Motor neuron (in vitro differentiated cells): ENCODE data around the gene ZIC1. TPM values are rescaled to one million over a fixed set of nuclear protein-coding genes. Genes with fewer than 3 reads are reported as not detected.

ENCODE experiments used
- ATAC-seq, 8 experiments: fragments of 200-7000 bp; cut with Tn5 transposase; replicated peaks in 6 of 8; 2 replicates each; pipeline ENCODE4 v1.8.0; 2021; ENCODE audit warnings: mild to moderate bottlenecking in 8 of 8, moderate library complexity in 8 of 8
- H3K27ac ChIP-seq, 2 donors: fragments of 250-450 bp; sonication (Bioruptor Pico); 2 replicates each; pipeline ENCODE4 v1.9.0; 2021; ENCODE audit warnings: antibody characterized with exemption in 2 of 2, mild to moderate bottlenecking in 2 of 2, moderate library complexity in 1 of 2
- H3K4me1 ChIP-seq, 2 donors: fragments of 250-450 bp; sonication (Bioruptor Pico); replicated peaks in 1 of 2; 2 replicates each; pipeline ENCODE4 v1.6.1; 2021; ENCODE audit warnings: antibody characterized with exemption in 2 of 2, mild to moderate bottlenecking in 2 of 2, moderate library complexity in 1 of 2
- H3K4me3 ChIP-seq, 5 donors: fragments of 250-450 bp; sonication (Bioruptor Pico); 2 replicates each; pipeline ENCODE4 v1.9.0; 2021; ENCODE audit warnings: antibody characterized with exemption in 5 of 5, mild to moderate bottlenecking in 5 of 5, moderate library complexity in 4 of 5
- WGBS, 10 experiments: fragments of 450-650 bp; shearing (Covaris generic); methylation state at CpG; one replicate each; pipeline ENCODE4 v1.0.0; 2022; 5-methylcytosine and 5-hydroxymethylcytosine counted together
- in situ Hi-C, 9 experiments: fragments of 400-800 bp; cut with MboI; loops; one replicate each; pipeline ENCODE4 v1.15.0; 2021; ENCODE audit warnings: low sequenced_read_pairs in 9 of 9, low pct_unique_long_range_greater_than_20kb in 2 of 9; ENCODE audit not compliant: unreplicated experiment in 9 of 9
- total RNA-seq, 8 experiments: library from RNA; unstranded; fragments of 300-600 nt; gene quantifications; 2 replicates each; pipeline versions ENCODE4 v1.2.3 to v1.2.4, GENCODE V29; 2022

The ZIC1 gene
- total RNA-seq, 8 experiments from 2014 or later: 1.4 to 172 (median 13.4) TPM

GRCh38 chr3:147410116-147410525 is 956 bp downstream of the ZIC1 start:
- peak overlapping the region; percentile 8 to 29 (median 23) for H3K4me3 ChIP-seq
- in situ Hi-C loops: loop anchor here in 2 of 9 experiments (10.0 to 25.0 kb wide), 3 partner anchors 165 to 677 kb away; no protein-coding TSS in a partner anchor
- peak; percentile 11 to 48 (median 30) for ATAC-seq
- WGBS, 10 experiments: 14% methylated on average over 11 of the region's 52 CpGs; no CpG with 5 or more reads in 9 of the 10 experiments
- H3K27ac ChIP-seq: no peak overlapping the region
- H3K4me1 ChIP-seq: peaks cover 2 to 9% of the 10 kb centered on the region in 2 donors

- in situ Hi-C loops: loop anchor here in 2 of 9 experiments (10.0 to 25.0 kb wide), 3 partner anchors 164 to 677 kb away; no protein-coding TSS in a partner anchor
- ATAC-seq: peak; percentile 21 to 66 (median 56)
- Histone ChIP-seq H3K4me1 (peaks cover 2 to 9% of the 10 kb centered on the region in 2 donors), H3K27ac (no peak overlapping the region), H3K4me3 (peak overlapping the region; percentile 8 to 29 (median 23))
- WGBS, 10 experiments: 0 to 40% (median 2%) methylated on average over 2 to 20 of the region's 61 CpGs; no CpG with 5 or more reads in 3 of the 10 experiments
Measured at GRCh38 chr3:147410526-147411237, 1.5 kb downstream of the ZIC1 start.

- peak in 2 of 8 experiments; percentile 3 to 16 for ATAC-seq
- Histone ChIP-seq H3K4me3 (peak overlapping the region in 3 of 5 donors; percentile 23 to 29 (median 25)), H3K27ac (no peak overlapping the region), H3K4me1 (peaks cover 2 to 9% of the 10 kb centered on the region in 2 donors)
- WGBS, 10 experiments: 0 to 57% (median 3%) methylated on average over 3 to 11 of the region's 14 CpGs; no CpG with 5 or more reads in 1 of the 10 experiments
- in situ Hi-C loops: loop anchor here in 2 of 9 experiments (10.0 to 25.0 kb wide), 3 partner anchors 163 to 676 kb away; no protein-coding TSS in a partner anchor
Measured at GRCh38 chr3:147411238-147411814, 2.2 kb downstream of the ZIC1 start.

GRCh38 chr3:147411815-147412241 is 2.7 kb downstream of the ZIC1 start:
- Histone ChIP-seq H3K4me1 (peaks cover 2 to 9% of the 10 kb centered on the region in 2 donors), H3K4me3 (peak overlapping the region in 2 of 5 donors; percentile 7 to 23), H3K27ac (no peak overlapping the region)
- in situ Hi-C loops: loop anchor here in 2 of 9 experiments (10.0 to 25.0 kb wide), 3 partner anchors 163 to 675 kb away; no protein-coding TSS in a partner anchor
- ATAC-seq: no peak
- 0 to 86% (median 5%) methylated on average over 1 to 6 of the region's 20 CpGs; no CpG with 5 or more reads in 2 of the 10 experiments for WGBS, 10 experiments

- H3K4me3 ChIP-seq: peak overlapping the region in 1 of 5 donors; percentile 7
- in situ Hi-C loops: loop anchor here in 2 of 9 experiments (10.0 to 25.0 kb wide), 3 partner anchors 162 to 675 kb away; no protein-coding TSS in a partner anchor
- H3K27ac ChIP-seq: no peak overlapping the region
- H3K4me1 ChIP-seq: peaks cover 2 to 9% of the 10 kb centered on the region in 2 donors
- ATAC-seq: no peak
- 0 to 74% (median 26%) methylated on average over 1 to 32 of the region's 32 CpGs for WGBS, 10 experiments
Measured at GRCh38 chr3:147412261-147412916, 3.2 kb downstream of the ZIC1 start.

- in situ Hi-C loops: loop anchor here in 2 of 9 experiments (10.0 to 25.0 kb wide), 3 partner anchors 162 to 674 kb away; no protein-coding TSS in a partner anchor
- ATAC-seq: no peak
- 3 to 96% (median 26%) methylated on average over 3 to 25 of the region's 37 CpGs for WGBS, 10 experiments
- no peak overlapping the region for H3K4me3 ChIP-seq
- peaks cover 2 to 9% of the 10 kb centered on the region in 2 donors for H3K4me1 ChIP-seq
- H3K27ac ChIP-seq: no peak overlapping the region
Measured at GRCh38 chr3:147412917-147413685, 3.9 kb downstream of the ZIC1 start.

GRCh38 chr3:147413686-147414389 is 4.7 kb downstream of the ZIC1 start:
- in situ Hi-C loops: loop anchor here in 2 of 9 experiments (10.0 to 25.0 kb wide), 3 partner anchors 161 to 673 kb away; no protein-coding TSS in a partner anchor
- ATAC-seq: no peak
- H3K4me3 ChIP-seq: no peak overlapping the region
- 9 to 100% (median 42%) methylated on average over 3 to 18 of the region's 24 CpGs for WGBS, 10 experiments
- H3K4me1 ChIP-seq: peaks cover 4 to 9% of the 10 kb centered on the region in 2 donors
- H3K27ac ChIP-seq: no peak overlapping the region

GRCh38 chr3:147414390-147415138 is 5.4 kb downstream of the ZIC1 start:
- Histone ChIP-seq H3K4me3 (no peak overlapping the region), H3K4me1 (peaks cover 4 to 9% of the 10 kb centered on the region in 2 donors), H3K27ac (no peak overlapping the region)
- 19 to 98% (median 28%) methylated on average over 7 to 17 of the region's 18 CpGs for WGBS, 10 experiments
- no peak for ATAC-seq
- in situ Hi-C loops: loop anchor here in 2 of 9 experiments (10.0 to 25.0 kb wide), 3 partner anchors 160 to 673 kb away; no protein-coding TSS in a partner anchor

GRCh38 chr3:147415286-147415685 is 6.1 kb downstream of the ZIC1 start:
- WGBS, 10 experiments: 0 to 98% (median 21%) methylated on average over 1 to 6 of the region's 6 CpGs
- ATAC-seq: no peak
- no peak overlapping the region for H3K27ac ChIP-seq
- no peak overlapping the region for H3K4me3 ChIP-seq
- peaks cover 4 to 9% of the 10 kb centered on the region in 2 donors for H3K4me1 ChIP-seq
- in situ Hi-C loops: loop anchor here in 2 of 9 experiments (10.0 to 25.0 kb wide), 3 partner anchors 160 to 672 kb away; no protein-coding TSS in a partner anchor

GRCh38 chr3:147415874-147416273 is 6.7 kb downstream of the ZIC1 start:
- 22 to 100% (median 49%) methylated on average over 1 to 2 of the region's 2 CpGs; no CpG with 5 or more reads in 1 of the 10 experiments for WGBS, 10 experiments
- in situ Hi-C loops: loop anchor here in 2 of 9 experiments (10.0 to 25.0 kb wide), 3 partner anchors 159 to 671 kb away; no protein-coding TSS in a partner anchor
- ATAC-seq: no peak
- Histone ChIP-seq H3K27ac (no peak overlapping the region), H3K4me1 (peaks cover 4% of the 10 kb centered on the region in 2 donors), H3K4me3 (no peak overlapping the region)

GRCh38 chr3:147416931-147417330 is 7.8 kb downstream of the ZIC1 start:
- WGBS, 10 experiments: 0 to 83% (median 18%) methylated on average over 1 of the region's 1 CpG; no CpG with 5 or more reads in 1 of the 10 experiments
- Histone ChIP-seq H3K4me1 (peaks cover 0 to 4% of the 10 kb centered on the region in 2 donors), H3K27ac (no peak overlapping the region), H3K4me3 (no peak overlapping the region)
- ATAC-seq: no peak
- in situ Hi-C loops: loop anchor here in 2 of 9 experiments (10.0 to 25.0 kb wide), 3 partner anchors 158 to 670 kb away; no protein-coding TSS in a partner anchor
